GM18526 (cell line): ENCODE measurements around the gene CTPS2.

Experiments
- POLR2A ChIP-seq: IDR thresholded peaks from 3 replicates; pipeline ENCODE4 v1.6.1; 2011; ENCODE audit not compliant: insufficient read length; ENCODE audit errors: extremely low read depth

CTPS2 gene

DNA sequence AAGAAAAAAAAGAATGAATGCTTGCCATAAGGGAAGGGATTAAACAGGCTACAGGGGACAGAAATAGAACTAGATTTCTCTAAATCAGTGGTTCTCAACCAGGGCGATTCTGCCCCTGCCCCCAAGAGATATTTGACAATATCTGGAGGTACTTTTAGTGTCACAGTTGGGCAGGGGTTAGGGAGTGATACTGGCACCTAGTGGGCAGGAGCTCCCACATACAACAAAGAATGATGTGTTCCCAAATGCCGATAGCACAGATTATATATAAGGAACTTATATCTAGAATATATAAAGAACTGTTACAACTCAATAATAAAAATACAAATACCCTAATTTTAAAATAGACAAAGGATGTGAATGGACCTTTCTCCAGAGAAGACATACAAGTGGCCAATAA, 47.8 kb downstream of the CTPS2 start:
- TF ChIP-seq POLR2A, result no peak

DNA sequence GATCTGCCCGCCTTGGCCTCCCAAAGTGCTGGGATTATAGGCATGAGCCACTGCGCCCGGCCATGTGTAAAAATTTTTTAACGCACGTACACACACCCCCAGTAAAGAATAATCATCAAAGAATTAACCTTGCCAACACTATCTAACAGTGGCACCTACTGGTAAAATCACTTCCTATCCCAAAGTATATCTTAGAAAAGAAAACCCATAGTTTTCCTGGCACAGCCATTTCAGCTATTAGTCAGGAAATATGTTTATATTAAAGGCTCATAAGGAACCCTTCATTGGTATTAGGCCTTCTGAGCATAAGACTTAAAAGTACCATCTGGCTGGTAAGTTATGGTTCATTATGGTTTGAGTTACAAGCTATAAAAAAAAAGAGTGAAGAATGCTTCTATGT, 48.4 kb downstream of the CTPS2 start:
- TF ChIP-seq POLR2A, result no peak

DNA sequence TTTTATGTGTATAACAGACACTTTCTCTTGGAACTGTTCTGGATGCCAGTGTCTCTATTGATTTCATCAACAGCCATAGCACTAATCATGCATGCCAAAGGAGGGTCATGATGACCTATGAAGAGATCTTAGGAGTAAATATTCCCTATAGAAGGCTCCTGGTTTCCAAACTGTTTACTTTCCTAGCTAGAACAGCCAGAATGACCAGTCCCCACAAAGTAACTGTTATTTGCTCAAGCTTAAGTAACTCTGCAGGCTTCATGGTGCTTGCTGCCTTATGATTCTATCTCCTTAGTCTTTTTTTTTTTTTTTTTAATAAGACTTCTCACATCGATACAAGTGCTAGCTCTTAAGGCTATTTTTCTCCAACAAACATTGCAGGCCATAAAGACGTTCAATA, 50.1 kb downstream of the CTPS2 start:
- no peak for TF ChIP-seq POLR2A

DNA sequence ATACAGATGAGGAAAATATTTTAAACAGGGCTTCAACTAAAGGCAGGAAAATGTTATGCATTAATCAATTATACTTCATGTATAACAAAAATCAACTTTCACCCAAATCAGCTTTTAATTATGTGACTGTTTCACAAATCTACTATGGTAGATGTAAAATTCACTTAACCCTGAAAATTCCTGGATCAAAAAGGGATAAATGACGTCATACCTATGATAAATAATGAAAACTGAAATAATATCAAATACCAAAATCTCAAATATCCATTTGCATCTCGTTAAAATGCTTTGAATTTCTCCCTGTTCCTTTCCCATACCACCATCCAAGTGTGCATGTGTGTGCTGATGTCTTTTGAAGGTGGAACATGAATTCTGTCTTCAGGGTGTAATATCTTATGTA, 51.0 kb downstream of the CTPS2 start:
- no peak for TF ChIP-seq POLR2A

- TF ChIP-seq POLR2A, result no peak
Observed at GRCh38 chrX:16659321-16659720, 53.1 kb downstream of the CTPS2 start.

DNA sequence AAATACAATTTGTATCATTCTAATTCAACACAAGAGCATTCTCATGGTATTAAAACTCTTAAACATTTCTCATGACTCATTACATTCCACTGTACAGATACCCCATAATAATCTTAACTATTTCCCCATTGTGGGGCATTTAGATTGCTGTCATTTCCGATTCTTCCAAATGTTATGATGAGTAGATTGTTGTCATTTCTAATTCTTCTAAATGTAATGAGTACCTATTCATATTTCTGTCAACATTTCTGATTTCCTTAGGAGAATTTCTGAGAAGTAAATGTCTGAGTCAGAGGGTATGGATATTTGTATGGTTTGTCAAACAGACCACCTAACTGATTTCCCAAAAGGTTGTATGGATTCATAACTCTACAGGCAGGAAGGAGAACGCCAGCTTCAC, 54.2 kb downstream of the CTPS2 start:
- TF ChIP-seq POLR2A, result no peak

- TF ChIP-seq POLR2A, result no peak
Observed at GRCh38 chrX:16654093-16654492, 58.4 kb downstream of the CTPS2 start.

DNA sequence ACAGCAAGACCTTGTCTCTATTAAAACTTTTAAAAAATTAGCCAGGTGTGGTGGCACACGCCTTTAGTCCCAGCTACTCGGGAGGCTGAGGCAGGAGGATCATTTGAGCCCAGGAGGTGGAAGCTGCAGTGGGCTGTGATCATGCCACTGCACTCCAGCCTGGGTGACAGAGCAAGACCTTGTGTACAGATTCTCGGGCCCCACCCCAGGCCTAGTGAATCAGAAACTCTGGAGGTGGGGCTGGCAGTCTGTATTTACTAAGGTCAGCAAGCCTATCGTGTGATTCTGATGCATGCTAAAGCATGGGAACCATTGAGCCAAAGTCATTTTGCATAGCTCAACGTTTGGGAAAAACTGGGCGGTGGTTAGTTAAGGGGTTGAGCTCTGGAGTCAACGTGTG, 59.0 kb downstream of the CTPS2 start:
- TF ChIP-seq POLR2A, result no peak

DNA sequence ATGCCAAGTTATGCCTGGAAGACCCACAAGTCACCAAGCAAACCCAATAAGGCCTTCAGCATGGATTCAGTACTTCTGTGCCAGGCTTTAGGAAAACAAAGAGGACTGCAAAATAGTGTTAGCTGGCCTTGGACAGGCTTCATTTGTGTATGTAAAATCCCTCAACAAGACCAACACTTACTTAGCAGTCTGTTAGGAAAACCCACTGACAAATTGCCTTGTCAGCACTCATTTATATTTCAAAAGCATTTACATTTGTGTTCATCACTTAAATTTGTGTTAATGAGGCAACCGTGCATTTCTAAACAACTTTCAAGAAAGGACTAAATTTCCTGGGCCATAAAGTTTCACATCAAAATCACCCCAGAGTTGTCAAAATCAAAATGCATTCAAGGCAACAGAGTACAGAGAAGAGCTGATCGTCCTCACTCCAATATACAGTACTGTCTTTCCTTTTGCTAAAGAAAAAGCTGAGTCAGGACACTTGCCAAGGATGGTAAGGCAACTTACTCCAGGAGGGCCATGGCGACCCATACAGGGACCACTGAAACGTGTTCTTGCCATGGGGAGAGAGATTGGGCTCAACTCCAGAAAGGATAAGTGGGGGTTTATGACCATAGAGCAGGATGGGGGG, 61.0 kb downstream of the CTPS2 start:
- no peak for TF ChIP-seq POLR2A

DNA sequence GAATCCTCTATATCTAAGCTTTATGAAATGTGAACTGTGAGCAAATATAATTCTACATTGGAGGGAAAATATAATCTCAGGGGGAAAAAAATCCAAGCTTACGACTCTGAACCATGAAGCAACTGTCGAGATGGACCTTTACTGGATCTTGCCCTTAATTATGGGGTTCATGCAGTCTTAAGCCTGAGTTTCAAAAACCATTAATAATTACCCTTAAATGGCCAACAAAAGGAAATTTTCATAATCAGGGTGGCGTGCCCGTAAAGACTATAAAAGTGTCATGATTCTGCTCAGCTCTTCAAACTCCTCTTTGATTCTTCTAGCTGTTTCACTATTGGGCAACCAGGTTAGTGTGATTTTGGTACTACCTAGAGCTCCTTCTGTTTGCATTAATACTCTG, 62.6 kb downstream of the CTPS2 start, which contains the start of gene S100G:
S100G (plus strand) TSS at position 301 of the 400 bp plus-strand sequence. CDS start 849 bp downstream, outside the sequence.
- TF ChIP-seq POLR2A, result no peak

- TF ChIP-seq POLR2A, result no peak
Observed at GRCh38 chrX:16646366-16647138, 65.9 kb downstream of the CTPS2 start.

DNA sequence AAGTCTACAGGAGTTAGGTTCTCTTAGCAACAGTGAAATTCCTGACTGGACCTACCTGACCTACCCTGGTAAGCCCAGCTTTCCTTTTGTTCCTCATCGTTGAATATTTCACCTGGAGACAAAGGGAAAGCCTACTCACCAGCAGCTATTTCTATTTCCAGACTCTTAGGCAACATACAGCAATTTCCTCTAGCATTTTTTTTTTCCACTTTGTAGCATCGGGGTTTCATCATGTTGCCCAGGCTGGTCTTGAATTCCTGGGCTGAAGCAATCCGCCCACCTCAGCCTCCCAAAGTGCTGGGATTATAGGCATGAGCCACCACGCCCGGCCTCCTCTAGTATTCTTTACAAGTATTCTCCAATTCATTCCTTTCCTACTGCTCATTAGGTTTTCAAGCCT, 69.3 kb downstream of the CTPS2 start:
- TF ChIP-seq POLR2A, result no peak

DNA sequence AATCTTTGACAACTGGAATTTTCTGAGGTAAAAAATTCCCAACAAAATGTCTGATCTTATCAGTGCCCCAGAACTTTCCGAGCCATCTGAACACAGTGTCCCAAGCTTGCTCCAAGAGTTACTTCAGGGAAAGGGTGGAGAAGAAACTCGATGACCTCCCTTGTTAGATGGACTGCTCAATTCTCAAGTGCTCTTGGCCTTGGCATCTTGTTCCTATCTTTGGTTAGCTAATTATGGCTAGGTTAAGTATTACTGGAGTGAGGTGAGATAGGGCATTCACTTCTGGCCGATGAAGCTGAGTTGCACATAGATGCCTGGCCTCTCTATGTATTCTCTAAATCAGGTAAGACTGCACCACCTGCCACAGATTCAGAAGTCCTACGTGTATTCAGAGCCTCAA, 71.6 kb downstream of the CTPS2 start:
- TF ChIP-seq POLR2A, result no peak

DNA sequence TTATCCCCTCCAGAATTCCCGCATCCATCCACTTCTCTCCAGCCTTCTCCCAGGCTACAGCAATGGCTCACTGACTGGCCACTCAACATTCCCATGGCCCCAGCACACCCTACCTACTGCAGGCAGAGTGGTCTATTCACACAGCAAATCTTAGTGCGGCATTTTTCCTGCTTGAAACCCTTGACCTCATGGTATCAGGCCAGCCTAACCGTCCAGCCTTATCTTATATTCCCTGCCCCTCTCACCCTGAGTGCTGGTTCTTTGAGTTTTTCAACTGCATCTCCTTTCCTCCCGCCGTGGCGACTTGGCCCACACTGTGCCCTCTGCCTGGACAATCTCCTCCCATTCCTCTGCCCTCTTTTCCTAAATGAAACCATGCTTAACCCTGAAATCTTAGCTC, 72.5 kb downstream of the CTPS2 start:
- no peak for TF ChIP-seq POLR2A

DNA sequence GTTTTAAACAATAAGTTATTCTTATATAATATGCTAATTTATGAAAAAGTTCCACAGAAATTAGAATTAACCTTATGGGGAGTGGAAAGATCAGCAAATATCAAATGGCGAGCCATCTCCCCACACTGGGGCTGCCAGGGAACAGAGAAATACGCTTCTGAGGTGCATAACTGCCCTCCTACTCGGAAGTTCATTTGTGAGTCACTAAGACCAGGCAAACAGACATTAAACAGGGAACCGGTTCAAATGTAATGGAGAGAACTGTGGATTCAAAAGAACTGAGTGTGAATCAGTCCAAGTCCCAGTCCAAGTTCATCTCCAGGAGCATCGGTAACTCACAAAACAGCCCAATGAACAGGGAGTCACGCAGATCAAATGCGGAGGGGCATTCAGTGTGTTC, 73.9 kb downstream of the CTPS2 start:
- no peak for TF ChIP-seq POLR2A

- no peak for TF ChIP-seq POLR2A
Observed at GRCh38 chrX:16635596-16635995, 76.9 kb downstream of the CTPS2 start.

DNA sequence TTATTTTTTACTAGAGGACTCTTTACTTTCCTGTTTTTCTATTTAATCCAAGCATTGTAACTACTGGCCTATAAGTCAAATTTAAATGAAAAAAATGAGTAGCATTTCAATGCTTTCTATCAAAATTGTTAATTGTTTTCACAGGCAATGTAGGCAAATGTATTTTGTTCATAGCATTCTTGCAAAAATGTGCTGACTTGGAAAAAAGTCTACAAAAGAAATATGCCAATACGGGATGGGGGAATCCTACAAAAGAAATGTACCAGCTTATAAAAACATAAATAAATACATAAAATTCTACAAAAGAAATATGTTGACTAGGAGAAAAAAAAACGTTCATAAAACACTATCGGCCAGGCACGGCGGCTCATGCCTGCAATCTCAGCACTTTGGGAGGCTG, 77.4 kb downstream of the CTPS2 start:
- TF ChIP-seq POLR2A, result no peak
